SH-SY5Y (cell line): ENCODE results near the gene WFIKKN1.

Source experiments
- GATA2 ChIP-seq: IDR thresholded peaks from 2 replicates; pipeline ENCODE4 v1.6.1; 2011; ENCODE audit warnings: mild to moderate bottlenecking, low read depth, low read length
- GATA3 ChIP-seq: IDR thresholded peaks from 2 replicates; pipeline ENCODE4 v1.6.1; 2011; ENCODE audit warnings: low read depth, mild to moderate bottlenecking, low read length, moderate library complexity

DNA sequence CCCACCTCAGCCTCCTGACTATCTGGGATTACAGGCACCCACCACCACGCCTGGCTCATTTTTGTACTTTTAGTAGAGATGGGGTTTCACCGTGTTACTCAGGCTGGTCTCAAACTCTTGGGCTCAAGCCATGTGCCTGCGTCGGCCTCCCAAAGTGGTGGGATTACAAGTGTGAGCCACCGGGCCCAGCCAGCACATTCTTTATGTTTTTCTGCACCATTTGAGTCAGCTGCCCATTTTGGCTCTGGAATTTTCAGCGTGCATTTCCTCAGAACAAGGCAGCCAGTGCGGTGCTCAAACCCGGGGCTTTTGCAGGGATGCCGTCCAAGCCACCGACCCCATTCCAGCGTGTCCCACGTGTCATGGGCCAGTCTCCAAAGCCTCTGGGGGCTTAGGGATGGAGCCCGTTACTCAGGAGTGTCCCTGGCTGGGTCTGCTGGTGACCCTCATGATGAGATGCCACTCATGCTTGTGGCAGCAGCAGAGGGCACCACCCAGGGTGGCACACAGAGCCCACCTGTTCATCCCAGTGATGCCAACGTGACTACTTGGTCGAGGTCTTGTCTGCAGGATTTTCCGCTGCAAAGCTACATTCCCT, 44.6 kb upstream of the WFIKKN1 start:
- TF ChIP-seq GATA2 (no peak), GATA3 (no peak)
